IMR-90 (cell line): ENCODE results near the gene NFIA. TPM values are rescaled to one million over a fixed set of nuclear protein-coding genes. Genes with fewer than 3 reads are reported as not detected.

Experiments used
- ATAC-seq: fragments of 200-7000 bp; cut with Tn5 transposase; 2 replicates; pipeline ENCODE4 v1.9.1; 2020; ENCODE audit warnings: low read depth, mild to moderate bottlenecking, moderate library complexity
- BruUV-seq: library from RNA; stranded (reverse); fragments of 400-500 nt; replicated peaks from 2 replicates; lab custom pipeline; 2021; lab: Mats Ljungman, UMichigan
- CTCF ChIA-PET: fragments of 300-600 bp; formaldehyde crosslinking; extraction: SDS; loops from one replicate; lab custom pipeline; 2021; ENCODE audit warnings: antibody characterized with exemption; lab: Yijun Ruan, JAX
- POLR2A ChIA-PET: fragments of 300-600 bp; sonication (Branson Sonifier 250); formaldehyde crosslinking; loops from one replicate; lab custom pipeline; 2022; ENCODE audit warnings: antibody characterized with exemption; ENCODE audit not compliant: unreplicated experiment; lab: Charles Lee
- DNase-seq: peaks from one replicate; pipeline ENCODE4 v3.0.0; 2013
- H2AFZ ChIP-seq: replicated peaks from 2 replicates; pipeline ENCODE3; 2013; ENCODE audit warnings: low read length, mild to moderate bottlenecking; ENCODE audit not compliant: poor library complexity
- H2AK5ac ChIP-seq: 2 replicates; pipeline ENCODE4 v1.6.1; 2013; ENCODE audit warnings: low read depth, low read length, inconsistent platforms
- H2AK9ac ChIP-seq: replicated peaks from 2 replicates; pipeline ENCODE3; 2013; ENCODE audit warnings: mild to moderate bottlenecking, low read depth, low read length, moderate library complexity; ENCODE audit not compliant: poor library complexity
- H2BK120ac ChIP-seq: 2 replicates; pipeline ENCODE4 v1.6.1; 2013; ENCODE audit warnings: low read depth, low read length, inconsistent platforms
- H2BK15ac ChIP-seq: 3 replicates; pipeline ENCODE4 v1.6.1; 2013; ENCODE audit warnings: low read depth, low read length, inconsistent platforms
- H2BK20ac ChIP-seq: 2 replicates; pipeline ENCODE4 v1.6.1; 2013; ENCODE audit warnings: low read depth, mild to moderate bottlenecking, inconsistent platforms, low read length, moderate library complexity
- H2BK5ac ChIP-seq: 2 replicates; pipeline ENCODE4 v1.6.1; 2013; ENCODE audit warnings: mild to moderate bottlenecking, low read depth, low read length, inconsistent platforms; ENCODE audit not compliant: poor library complexity, severe bottlenecking
- H3K14ac ChIP-seq: replicated peaks from 2 replicates; pipeline ENCODE4 v1.6.1; 2013; ENCODE audit warnings: low read depth, low read length, inconsistent platforms
- H3K18ac ChIP-seq: 2 replicates; pipeline ENCODE4 v1.6.1; 2013; ENCODE audit warnings: low read depth, low read length, control low read depth
- H3K23ac ChIP-seq: 2 replicates; pipeline ENCODE4 v1.6.1; 2013; ENCODE audit warnings: low read depth, low read length, inconsistent platforms
- H3K27ac ChIP-seq: 2 replicates; pipeline ENCODE4 v1.5.1; 2013; ENCODE audit warnings: mild to moderate bottlenecking, control low read depth, low read length; ENCODE audit not compliant: insufficient read depth
- H3K27me3 ChIP-seq: 2 replicates; pipeline ENCODE4 v1.6.1; 2013; ENCODE audit warnings: low read length; ENCODE audit not compliant: control insufficient read depth, insufficient read depth
- H3K36me3 ChIP-seq: 2 replicates; pipeline ENCODE4 v1.6.1; 2013; ENCODE audit warnings: low read length, mixed read lengths; ENCODE audit not compliant: control insufficient read depth, insufficient read depth
- H3K4ac ChIP-seq: 2 replicates; pipeline ENCODE4 v1.6.1; 2013; ENCODE audit warnings: low read depth, low read length, inconsistent platforms
- H3K4me1 ChIP-seq: 2 replicates; pipeline ENCODE4 v1.6.1; 2013; ENCODE audit warnings: low read length, mixed read lengths; ENCODE audit not compliant: control insufficient read depth, insufficient read depth
- H3K4me2 ChIP-seq: 2 replicates; pipeline ENCODE4 v1.6.1; 2013; ENCODE audit warnings: low read depth, mild to moderate bottlenecking, control low read depth, low read length, moderate library complexity
- H3K4me3 ChIP-seq: 2 replicates; pipeline ENCODE4 v1.5.1; 2013; ENCODE audit warnings: low read depth, mild to moderate bottlenecking, control low read depth, low read length, moderate library complexity; ENCODE audit not compliant: insufficient read depth
- H3K56ac ChIP-seq: 2 replicates; pipeline ENCODE4 v1.6.1; 2013; ENCODE audit warnings: low read length, inconsistent platforms; ENCODE audit not compliant: insufficient read depth; ENCODE audit errors: extremely low read depth
- H3K79me1 ChIP-seq, 2 experiments: 2 replicates each; pipeline ENCODE4 v1.6.1; 2013; ENCODE audit warnings: low read length in 2 of 2, inconsistent platforms in 1 of 2, low read depth in 1 of 2
- H3K9ac ChIP-seq: 2 replicates; pipeline ENCODE4 v1.6.1; 2013; ENCODE audit warnings: low read depth, low read length, control low read depth
- H3K9me1 ChIP-seq: 2 replicates; pipeline ENCODE4 v1.6.1; 2013; ENCODE audit warnings: low read length, inconsistent platforms; ENCODE audit not compliant: insufficient read depth
- H3K9me3 ChIP-seq: 2 replicates; pipeline ENCODE4 v1.6.1; 2013; ENCODE audit warnings: low read length; ENCODE audit not compliant: control insufficient read depth, insufficient read depth
- H4K20me1 ChIP-seq: 2 replicates; pipeline ENCODE4 v1.6.1; 2013; ENCODE audit warnings: low read length, inconsistent platforms; ENCODE audit not compliant: insufficient read depth
- H4K5ac ChIP-seq: 2 replicates; pipeline ENCODE4 v1.6.1; 2013; ENCODE audit warnings: mild to moderate bottlenecking, low read depth, low read length, control low read depth
- H4K8ac ChIP-seq, 2 experiments: 2 replicates each; pipeline ENCODE4 v1.6.1; 2013; ENCODE audit warnings: low read depth in 2 of 2, low read length in 2 of 2, control low read depth in 1 of 2, inconsistent platforms in 1 of 2
- H4K91ac ChIP-seq: 2 replicates; pipeline ENCODE4 v1.6.1; 2013; ENCODE audit warnings: low read depth, low read length, inconsistent platforms; ENCODE audit not compliant: insufficient read depth
- BHLHE40 ChIP-seq: fragments of 150-350 bp; IDR thresholded peaks from 2 replicates; pipeline ENCODE4 v1.6.1; 2016; ENCODE audit warnings: mild to moderate bottlenecking, low read depth, low read length
- CEBPB ChIP-seq: IDR thresholded peaks from 2 replicates; pipeline ENCODE4 v1.6.1; 2012; ENCODE audit warnings: low read depth, low read length, improper control_type of control experiment
- CHD1 ChIP-seq: IDR thresholded peaks from 2 replicates; pipeline ENCODE4 v1.6.1; 2012; ENCODE audit warnings: low read depth, low read length, improper control_type of control experiment
- FOS ChIP-seq: fragments of 150-350 bp; IDR thresholded peaks from 2 replicates; pipeline ENCODE4 v1.6.1; 2016; ENCODE audit warnings: low read depth, low read length
- MAFK ChIP-seq: IDR thresholded peaks from 2 replicates; pipeline ENCODE4 v1.6.1; 2012; ENCODE audit warnings: low read depth, low read length, improper control_type of control experiment
- MAZ ChIP-seq: IDR thresholded peaks from 2 replicates; pipeline ENCODE4 v1.6.1; 2012; ENCODE audit warnings: low read depth, mild to moderate bottlenecking, low read length, improper control_type of control experiment, moderate library complexity, borderline replicate concordance
- MXI1 ChIP-seq: IDR thresholded peaks from 2 replicates; pipeline ENCODE4 v1.6.1; 2012; ENCODE audit warnings: low read depth, mild to moderate bottlenecking, low read length, moderate library complexity, borderline replicate concordance
- NFE2L2 ChIP-seq: fragments of 150-350 bp; IDR thresholded peaks from 2 replicates; pipeline ENCODE4 v1.6.1; 2016; ENCODE audit warnings: low read depth, mild to moderate bottlenecking, low read length
- POLR2A ChIP-seq: IDR thresholded peaks from 2 replicates; pipeline ENCODE4 v1.6.1; 2012; ENCODE audit warnings: mild to moderate bottlenecking, low read depth, low read length
- RAD21 ChIP-seq: IDR thresholded peaks from 2 replicates; pipeline ENCODE4 v1.6.1; 2012; ENCODE audit warnings: low read length, improper control_type of control experiment
- RCOR1 ChIP-seq: IDR thresholded peaks from 2 replicates; pipeline ENCODE4 v1.6.1; 2012; ENCODE audit warnings: mild to moderate bottlenecking, low read length, improper control_type of control experiment; ENCODE audit not compliant: insufficient replicate concordance
- RFX5 ChIP-seq: IDR thresholded peaks from 2 replicates; pipeline ENCODE4 v1.8.0; 2012; ENCODE audit warnings: low read depth, mild to moderate bottlenecking, low read length, moderate library complexity
- SMC3 ChIP-seq: fragments of 150-350 bp; IDR thresholded peaks from 2 replicates; pipeline ENCODE4 v1.6.1; 2016; ENCODE audit warnings: low read depth, mild to moderate bottlenecking, antibody characterized with exemption, low read length, moderate library complexity
- WGBS, 2 experiments: methylation state at CpG; one replicate each; pipeline versions ENCODE4 v1.1.5 to v1.1.7; 2013; ENCODE audit warnings: missing lambda C conversion rate in 2 of 2; ENCODE audit not compliant: insufficient read length in 1 of 2; ENCODE audit errors: extremely low coverage in 2 of 2; 5-methylcytosine and 5-hydroxymethylcytosine counted together
- dilution Hi-C: fragments of 300-500 bp; cut with HindIII; formaldehyde crosslinking; loops from one replicate; pipeline ENCODE4 v1.14.3; 2018; ENCODE audit warnings: low sequenced_read_pairs; ENCODE audit not compliant: unreplicated experiment
- in situ Hi-C: fragments of 300-500 bp; cut with MboI; formaldehyde crosslinking; loops from 3 replicates; pipeline ENCODE4 v1.14.3; 2019; ENCODE audit warnings: low sequenced_read_pairs, inconsistent platforms, mixed read lengths
- intact Hi-C: fragments of 100-400 bp; cut with micrococcal nuclease; formaldehyde crosslinking; loops from 2 replicates; pipeline ENCODE4 v1.10.0; 2022
- polyA plus RNA-seq, 3 experiments: library from polyadenylated mRNA; depleted of rRNA; stranded (reverse); fragments of >200 nt; gene quantifications; 2 replicates each; pipeline ENCODE4 v1.2.3, GENCODE V29; 2012; ENCODE audit warnings: low replicate concordance in 1 of 3
- total RNA-seq: library from RNA; depleted of rRNA; stranded (reverse); fragments of >200 nt; gene quantifications from 2 replicates; pipeline ENCODE4 v1.2.3, GENCODE V29; 2012
- TF ChIP-seq, protein P1 (sequence below): conservative IDR thresholded peaks from 2 replicates; pipeline ENCODE4 v1.5.1; 2012; ENCODE audit warnings: mild to moderate bottlenecking, low read depth, low read length, improper control_type of control experiment
- TF ChIP-seq, protein P2 (sequence below): fragments of 150-350 bp; IDR thresholded peaks from 2 replicates; pipeline ENCODE4 v1.6.1; 2017; ENCODE audit warnings: mild to moderate bottlenecking, antibody characterized with exemption, low read length, low read depth
- TF ChIP-seq, protein P3 (sequence below): fragments of 150-350 bp; IDR thresholded peaks from 2 replicates; pipeline ENCODE4 v1.6.1; 2016; ENCODE audit warnings: low read depth, mild to moderate bottlenecking, low read length, moderate library complexity, borderline replicate concordance

The NFIA gene
- total and polyA plus RNA-seq, 2 of the 4 experiments (the other 2 are of a cell fraction) = 1.6 to 2.2 TPM

DNA sequence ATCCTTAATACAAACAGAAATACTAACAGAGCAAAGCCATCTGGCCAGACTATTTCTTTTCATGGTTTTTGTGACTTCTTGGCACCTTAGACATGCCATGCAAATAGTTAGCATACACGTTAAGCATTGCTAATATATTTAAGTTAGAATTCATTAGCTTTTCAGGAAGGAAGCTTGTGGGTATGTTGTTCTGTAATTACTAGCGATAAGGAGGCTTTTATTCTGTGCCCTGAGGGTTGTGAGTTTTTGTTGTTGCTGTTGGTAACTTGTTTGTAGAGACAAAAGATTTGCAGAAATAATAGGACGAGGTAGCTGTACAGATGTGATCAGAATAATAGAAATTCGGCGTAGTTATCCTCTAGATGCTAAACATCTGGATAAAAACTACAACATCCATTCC lies 337.3 kb downstream of the NFIA start:
- H3K4me2 ChIP-seq = no peak overlapping the region
- H3K56ac ChIP-seq = no peak overlapping the region
- no peak overlapping the region for H2AK5ac ChIP-seq
- no peak for ATAC-seq
- ChIA-PET POLR2A (no interaction called here), CTCF (no interaction called here)
- H3K36me3 ChIP-seq = no peaks in the 10 kb centered on the region
- no peak overlapping the region for H2BK5ac ChIP-seq
- no peak overlapping the region for H3K18ac ChIP-seq
- no peaks in the 10 kb centered on the region for H3K4me1 ChIP-seq
- no peak overlapping the region for H4K5ac ChIP-seq
- H2AK9ac ChIP-seq = no peak overlapping the region
- no peak overlapping the region for H3K4ac ChIP-seq
- no peak overlapping the region for H3K23ac ChIP-seq
- H3K9me1 ChIP-seq = no peaks in the 10 kb centered on the region
- H2BK20ac ChIP-seq = no peak overlapping the region
- H4K91ac ChIP-seq = no peak overlapping the region
- WGBS, 2 experiments = no CpG with 5 or more reads among the region's 5 CpGs
- H2AFZ ChIP-seq = no peak overlapping the region
- TF ChIP-seq, protein P1, sequence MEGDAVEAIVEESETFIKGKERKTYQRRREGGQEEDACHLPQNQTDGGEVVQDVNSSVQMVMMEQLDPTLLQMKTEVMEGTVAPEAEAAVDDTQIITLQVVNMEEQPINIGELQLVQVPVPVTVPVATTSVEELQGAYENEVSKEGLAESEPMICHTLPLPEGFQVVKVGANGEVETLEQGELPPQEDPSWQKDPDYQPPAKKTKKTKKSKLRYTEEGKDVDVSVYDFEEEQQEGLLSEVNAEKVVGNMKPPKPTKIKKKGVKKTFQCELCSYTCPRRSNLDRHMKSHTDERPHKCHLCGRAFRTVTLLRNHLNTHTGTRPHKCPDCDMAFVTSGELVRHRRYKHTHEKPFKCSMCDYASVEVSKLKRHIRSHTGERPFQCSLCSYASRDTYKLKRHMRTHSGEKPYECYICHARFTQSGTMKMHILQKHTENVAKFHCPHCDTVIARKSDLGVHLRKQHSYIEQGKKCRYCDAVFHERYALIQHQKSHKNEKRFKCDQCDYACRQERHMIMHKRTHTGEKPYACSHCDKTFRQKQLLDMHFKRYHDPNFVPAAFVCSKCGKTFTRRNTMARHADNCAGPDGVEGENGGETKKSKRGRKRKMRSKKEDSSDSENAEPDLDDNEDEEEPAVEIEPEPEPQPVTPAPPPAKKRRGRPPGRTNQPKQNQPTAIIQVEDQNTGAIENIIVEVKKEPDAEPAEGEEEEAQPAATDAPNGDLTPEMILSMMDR = no peak
- TF ChIP-seq MXI1 (no peak), SMC3 (no peak), RAD21 (no peak), MAFK (no peak), MAZ (no peak), NFE2L2 (no peak), RCOR1 (no peak), FOS (no peak), RFX5 (no peak), CEBPB (no peak), POLR2A (no peak), BHLHE40 (no peak), CHD1 (no peak)
- TF ChIP-seq, protein P2, sequence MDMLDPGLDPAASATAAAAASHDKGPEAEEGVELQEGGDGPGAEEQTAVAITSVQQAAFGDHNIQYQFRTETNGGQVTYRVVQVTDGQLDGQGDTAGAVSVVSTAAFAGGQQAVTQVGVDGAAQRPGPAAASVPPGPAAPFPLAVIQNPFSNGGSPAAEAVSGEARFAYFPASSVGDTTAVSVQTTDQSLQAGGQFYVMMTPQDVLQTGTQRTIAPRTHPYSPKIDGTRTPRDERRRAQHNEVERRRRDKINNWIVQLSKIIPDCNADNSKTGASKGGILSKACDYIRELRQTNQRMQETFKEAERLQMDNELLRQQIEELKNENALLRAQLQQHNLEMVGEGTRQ = no peak
- TF ChIP-seq, protein P3, sequence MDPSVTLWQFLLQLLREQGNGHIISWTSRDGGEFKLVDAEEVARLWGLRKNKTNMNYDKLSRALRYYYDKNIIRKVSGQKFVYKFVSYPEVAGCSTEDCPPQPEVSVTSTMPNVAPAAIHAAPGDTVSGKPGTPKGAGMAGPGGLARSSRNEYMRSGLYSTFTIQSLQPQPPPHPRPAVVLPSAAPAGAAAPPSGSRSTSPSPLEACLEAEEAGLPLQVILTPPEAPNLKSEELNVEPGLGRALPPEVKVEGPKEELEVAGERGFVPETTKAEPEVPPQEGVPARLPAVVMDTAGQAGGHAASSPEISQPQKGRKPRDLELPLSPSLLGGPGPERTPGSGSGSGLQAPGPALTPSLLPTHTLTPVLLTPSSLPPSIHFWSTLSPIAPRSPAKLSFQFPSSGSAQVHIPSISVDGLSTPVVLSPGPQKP = no peak
- no peaks in the 10 kb centered on the region for H3K9me3 ChIP-seq
- dilution Hi-C loops (no loop called here), intact Hi-C loops (no loop called here), in situ Hi-C loops (no loop called here)
- DNase-seq = no peak
- H3K27me3 ChIP-seq = no peaks in the 10 kb centered on the region
- no peak overlapping the region for H3K4me3 ChIP-seq
- H3K27ac ChIP-seq = no peak overlapping the region
- no peak overlapping the region for H2BK120ac ChIP-seq
- no peak overlapping the region for H2BK15ac ChIP-seq
- no TSS peak for BruUV-seq
- no peaks in the 10 kb centered on the region for H3K79me1 ChIP-seq
- no peak overlapping the region for H3K9ac ChIP-seq
- no peak overlapping the region for H4K8ac ChIP-seq
- H4K20me1 ChIP-seq = no peaks in the 10 kb centered on the region
- H3K14ac ChIP-seq = no peak overlapping the region
